ENCODE measurements around the gene BACH2.

GRCh38 chr6:90036963-90037362 lies 259.7 kb downstream of the BACH2 start:
- TF ChIP-seq REST (IDR thresholded peaks at IDR 0.05; ENCODE audit: insufficient read depth in 1 of 2, low read depth in 2 of 2, low read length in 2 of 2) (no peak), POLR2AphosphoS5 (IDR thresholded peaks at IDR 0.05; ENCODE audit: low read depth, low read length) (no peak)

All from PFSK-1 (cell line).